ENCODE data around the gene ARL8B.
A peak's percentile ranks its signal among the peaks of the same experiment; 100 is the strongest.
"Not testable (repeated sequence)": the region's sequence is repeated elsewhere in the genome, so short reads cannot be mapped to it uniquely, and the experiment has no call there.

Gene ARL8B

DNA sequence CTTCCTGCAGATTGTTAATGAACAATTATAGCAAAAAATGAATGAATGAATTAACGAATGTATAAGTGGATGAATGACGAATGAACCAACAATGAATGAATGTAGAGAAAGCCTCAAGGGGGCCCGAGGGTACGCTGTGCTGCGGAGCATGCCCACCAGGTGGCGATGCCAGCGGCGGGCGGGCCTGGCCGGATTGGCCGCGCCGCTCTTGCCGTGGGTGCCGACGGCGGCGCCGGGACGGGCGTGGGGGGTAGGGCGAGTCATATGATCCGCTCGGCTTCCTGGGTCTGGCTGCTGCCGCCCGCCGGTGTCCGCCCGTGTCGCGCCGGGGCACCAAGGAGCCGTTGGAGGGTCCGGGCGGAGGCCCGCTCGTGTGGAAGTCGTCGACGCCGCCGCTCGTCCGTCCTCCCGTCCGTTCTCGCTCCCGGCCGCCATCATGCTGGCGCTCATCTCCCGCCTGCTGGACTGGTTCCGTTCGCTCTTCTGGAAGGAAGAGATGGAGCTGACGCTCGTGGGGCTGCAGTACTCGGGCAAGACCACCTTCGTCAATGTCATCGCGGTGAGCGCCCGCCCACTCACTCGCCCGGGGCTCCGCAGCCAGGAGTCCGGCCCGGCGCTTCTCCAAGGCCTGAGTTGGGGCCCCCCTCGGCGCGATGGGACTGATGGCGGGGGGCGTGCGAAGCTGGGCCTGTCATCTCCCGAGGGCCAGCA, at the start of gene ARL8B:
Gene ARL8B (plus strand): TSS at position 263 of the 711 bp plus-strand sequence. CDS start 174 bp downstream, at position 437.
- no peaks in the 10 kb centered on the region for H3K9me3 ChIP-seq (ENCODE audit: control insufficient read depth in 1 of 2, low read length in 2 of 2)
- H3K4me3 ChIP-seq (ENCODE audit: low read depth in 1 of 2, low read length in 2 of 2): peak within 1 kb of the TSS; percentile 85 to 90
- no peaks in the 10 kb centered on the region for H3K36me3 ChIP-seq (ENCODE audit: control insufficient read depth in 1 of 2, insufficient read depth in 2 of 2, low read length in 2 of 2)
- H3K9ac ChIP-seq (ENCODE audit: low read depth in 1 of 2, low read length in 2 of 2): peak within 1 kb of the TSS; percentile 92 to 94
- H3K27ac ChIP-seq (ENCODE audit: low read depth, low read length): peak within 1 kb of the TSS; percentile 90
- peaks cover 20 to 24% of the 10 kb centered on the region in 2 donors for H3K4me1 ChIP-seq (ENCODE audit: control insufficient read depth in 1 of 2, insufficient read depth in 2 of 2, low read length in 2 of 2)
- no peaks in the 10 kb centered on the region for H3K27me3 ChIP-seq (ENCODE audit: control insufficient read depth in 1 of 2, insufficient read depth in 2 of 2, low read length in 2 of 2)

DNA sequence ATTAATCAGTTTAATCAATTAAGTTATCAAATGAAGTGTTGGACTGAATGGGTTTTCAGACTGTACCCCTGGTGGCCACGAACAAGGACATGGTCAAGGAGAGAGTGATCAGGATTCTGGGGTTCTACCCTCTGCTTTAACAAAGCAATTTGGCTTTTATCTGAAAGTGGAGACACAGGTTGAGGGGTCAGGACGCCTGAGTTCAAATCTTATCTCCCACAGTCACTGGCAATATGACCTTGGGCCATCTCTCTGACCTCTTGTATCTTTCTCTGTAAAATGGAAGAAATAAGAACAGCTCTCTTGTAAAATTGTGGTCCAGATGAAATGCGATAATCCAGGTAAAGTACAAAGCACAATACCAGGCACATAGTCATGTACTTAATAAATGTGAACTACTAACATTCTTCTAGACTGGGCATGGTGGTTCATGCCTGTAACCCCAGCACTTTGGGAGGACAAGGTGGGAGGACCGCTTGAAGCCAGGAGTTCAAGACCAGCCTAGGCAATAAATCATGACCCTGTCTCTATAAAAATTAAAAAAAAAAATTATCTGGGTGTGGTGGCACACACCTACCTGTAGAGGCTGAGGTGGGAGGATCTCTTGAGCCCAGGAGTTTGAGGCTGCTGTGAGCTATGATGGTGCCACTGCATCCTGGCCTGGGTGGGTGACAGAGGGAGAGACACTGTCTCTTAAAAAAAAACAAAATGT, 48.6 kb upstream of the ARL8B start:
- Histone ChIP-seq H3K27ac (ENCODE audit: low read depth, low read length) (no peak overlapping the region), H3K27me3 (ENCODE audit: control insufficient read depth in 1 of 2, insufficient read depth in 2 of 2, low read length in 2 of 2) (no peaks in the 10 kb centered on the region), H3K4me1 (ENCODE audit: control insufficient read depth in 1 of 2, insufficient read depth in 2 of 2, low read length in 2 of 2) (no peaks in the 10 kb centered on the region), H3K9me3 (ENCODE audit: control insufficient read depth in 1 of 2, low read length in 2 of 2) (no peaks in the 10 kb centered on the region), H3K36me3 (ENCODE audit: control insufficient read depth in 1 of 2, insufficient read depth in 2 of 2, low read length in 2 of 2) (no peaks in the 10 kb centered on the region), H3K9ac (ENCODE audit: low read depth in 1 of 2, low read length in 2 of 2) (no peak overlapping the region), H3K4me3 (ENCODE audit: low read depth in 1 of 2, low read length in 2 of 2) (no peak overlapping the region)

GRCh38 chr3:5078151-5078550, 43.9 kb upstream of the ARL8B start:
- Histone ChIP-seq H3K9me3 (ENCODE audit: control insufficient read depth in 1 of 2, low read length in 2 of 2) (no peaks in the 10 kb centered on the region), H3K27me3 (ENCODE audit: control insufficient read depth in 1 of 2, insufficient read depth in 2 of 2, low read length in 2 of 2) (no peaks in the 10 kb centered on the region), H3K4me1 (ENCODE audit: control insufficient read depth in 1 of 2, insufficient read depth in 2 of 2, low read length in 2 of 2) (no peaks in the 10 kb centered on the region), H3K4me3 (ENCODE audit: low read depth in 1 of 2, low read length in 2 of 2) (no peak overlapping the region), H3K27ac (ENCODE audit: low read depth, low read length) (no peak overlapping the region), H3K9ac (ENCODE audit: low read depth in 1 of 2, low read length in 2 of 2) (no peak overlapping the region), H3K36me3 (ENCODE audit: control insufficient read depth in 1 of 2, insufficient read depth in 2 of 2, low read length in 2 of 2) (no peaks in the 10 kb centered on the region)

- no peak overlapping the region for H3K27ac ChIP-seq (ENCODE audit: low read depth, low read length)
- no peak overlapping the region for H3K4me3 ChIP-seq (ENCODE audit: low read depth in 1 of 2, low read length in 2 of 2)
- no peaks in the 10 kb centered on the region for H3K4me1 ChIP-seq (ENCODE audit: control insufficient read depth in 1 of 2, insufficient read depth in 2 of 2, low read length in 2 of 2)
- H3K27me3 ChIP-seq (ENCODE audit: control insufficient read depth in 1 of 2, insufficient read depth in 2 of 2, low read length in 2 of 2): no peaks in the 10 kb centered on the region
- H3K36me3 ChIP-seq (ENCODE audit: control insufficient read depth in 1 of 2, insufficient read depth in 2 of 2, low read length in 2 of 2): no peaks in the 10 kb centered on the region
- no peak overlapping the region for H3K9ac ChIP-seq (ENCODE audit: low read depth in 1 of 2, low read length in 2 of 2)
- H3K9me3 ChIP-seq (ENCODE audit: control insufficient read depth in 1 of 2, low read length in 2 of 2): no peaks in the 10 kb centered on the region
These were observed 42.3 kb upstream of the ARL8B start for GRCh38 chr3:5079761-5080160.

- H3K9me3 ChIP-seq (ENCODE audit: control insufficient read depth in 1 of 2, low read length in 2 of 2): no peaks in the 10 kb centered on the region
- no peaks in the 10 kb centered on the region for H3K4me1 ChIP-seq (ENCODE audit: control insufficient read depth in 1 of 2, insufficient read depth in 2 of 2, low read length in 2 of 2)
- no peaks in the 10 kb centered on the region for H3K27me3 ChIP-seq (ENCODE audit: control insufficient read depth in 1 of 2, insufficient read depth in 2 of 2, low read length in 2 of 2)
- no peak overlapping the region for H3K9ac ChIP-seq (ENCODE audit: low read depth in 1 of 2, low read length in 2 of 2)
- no peak overlapping the region for H3K4me3 ChIP-seq (ENCODE audit: low read depth in 1 of 2, low read length in 2 of 2)
- no peaks in the 10 kb centered on the region for H3K36me3 ChIP-seq (ENCODE audit: control insufficient read depth in 1 of 2, insufficient read depth in 2 of 2, low read length in 2 of 2)
- no peak overlapping the region for H3K27ac ChIP-seq (ENCODE audit: low read depth, low read length)
These were observed 41.1 kb upstream of the ARL8B start for GRCh38 chr3:5080779-5081550.

- not testable (repeated sequence) for H3K9me3 ChIP-seq (ENCODE audit: control insufficient read depth in 1 of 2, low read length in 2 of 2); H3K27ac ChIP-seq (ENCODE audit: low read depth, low read length); H3K9ac ChIP-seq (ENCODE audit: low read depth in 1 of 2, low read length in 2 of 2); H3K27me3 ChIP-seq (ENCODE audit: control insufficient read depth in 1 of 2, insufficient read depth in 2 of 2, low read length in 2 of 2); H3K36me3 ChIP-seq (ENCODE audit: control insufficient read depth in 1 of 2, insufficient read depth in 2 of 2, low read length in 2 of 2); H3K4me1 ChIP-seq (ENCODE audit: control insufficient read depth in 1 of 2, insufficient read depth in 2 of 2, low read length in 2 of 2); H3K4me3 ChIP-seq (ENCODE audit: low read depth in 1 of 2, low read length in 2 of 2)
These were observed 39.9 kb upstream of the ARL8B start for GRCh38 chr3:5081973-5082788.

- no peaks in the 10 kb centered on the region for H3K9me3 ChIP-seq (ENCODE audit: control insufficient read depth in 1 of 2, low read length in 2 of 2)
- H3K4me3 ChIP-seq (ENCODE audit: low read depth in 1 of 2, low read length in 2 of 2): no peak overlapping the region
- no peaks in the 10 kb centered on the region for H3K27me3 ChIP-seq (ENCODE audit: control insufficient read depth in 1 of 2, insufficient read depth in 2 of 2, low read length in 2 of 2)
These were observed 39.3 kb upstream of the ARL8B start for GRCh38 chr3:5082789-5083115.

GRCh38 chr3:5084224-5084623, 37.9 kb upstream of the ARL8B start:
- Histone ChIP-seq H3K36me3 (ENCODE audit: control insufficient read depth in 1 of 2, insufficient read depth in 2 of 2, low read length in 2 of 2) (no peaks in the 10 kb centered on the region), H3K4me1 (ENCODE audit: control insufficient read depth in 1 of 2, insufficient read depth in 2 of 2, low read length in 2 of 2) (no peaks in the 10 kb centered on the region), H3K9ac (ENCODE audit: low read depth in 1 of 2, low read length in 2 of 2) (no peak overlapping the region), H3K27ac (ENCODE audit: low read depth, low read length) (no peak overlapping the region), H3K27me3 (ENCODE audit: control insufficient read depth in 1 of 2, insufficient read depth in 2 of 2, low read length in 2 of 2) (no peaks in the 10 kb centered on the region), H3K4me3 (ENCODE audit: low read depth in 1 of 2, low read length in 2 of 2) (no peak overlapping the region), H3K9me3 (ENCODE audit: control insufficient read depth in 1 of 2, low read length in 2 of 2) (no peaks in the 10 kb centered on the region)

More at GRCh38 chr3:5082789-5083115, 39.3 kb upstream of the ARL8B start:
- no peaks in the 10 kb centered on the region for H3K4me1 ChIP-seq (ENCODE audit: control insufficient read depth in 1 of 2, insufficient read depth in 2 of 2, low read length in 2 of 2)
- H3K9ac ChIP-seq (ENCODE audit: low read depth in 1 of 2, low read length in 2 of 2): no peak overlapping the region
- no peaks in the 10 kb centered on the region for H3K36me3 ChIP-seq (ENCODE audit: control insufficient read depth in 1 of 2, insufficient read depth in 2 of 2, low read length in 2 of 2)
- no peak overlapping the region for H3K27ac ChIP-seq (ENCODE audit: low read depth, low read length)

DNA sequence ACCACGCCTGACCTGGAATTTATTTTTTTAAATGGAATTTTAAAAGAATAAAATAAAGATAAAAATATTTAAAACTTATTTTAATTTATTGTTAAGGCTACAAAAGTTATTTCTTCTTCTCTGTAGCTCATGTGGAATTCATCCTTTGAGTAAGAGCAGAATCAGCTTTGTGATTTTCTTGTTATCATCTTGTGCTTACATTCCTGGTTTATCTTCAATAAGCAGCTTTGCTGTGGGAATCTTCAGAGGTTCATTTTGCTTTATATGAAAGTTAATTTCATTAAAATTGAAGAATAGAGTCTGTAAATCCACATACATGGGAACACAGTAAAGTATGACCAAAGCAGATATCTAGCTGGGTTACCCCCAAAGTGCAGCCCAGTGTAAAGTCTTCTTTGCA, 35.4 kb upstream of the ARL8B start:
- no peak overlapping the region for H3K4me3 ChIP-seq (ENCODE audit: low read depth in 1 of 2, low read length in 2 of 2)
- no peak overlapping the region for H3K9ac ChIP-seq (ENCODE audit: low read depth in 1 of 2, low read length in 2 of 2)
- no peaks in the 10 kb centered on the region for H3K27me3 ChIP-seq (ENCODE audit: control insufficient read depth in 1 of 2, insufficient read depth in 2 of 2, low read length in 2 of 2)
- H3K9me3 ChIP-seq (ENCODE audit: control insufficient read depth in 1 of 2, low read length in 2 of 2): no peaks in the 10 kb centered on the region
- H3K4me1 ChIP-seq (ENCODE audit: control insufficient read depth in 1 of 2, insufficient read depth in 2 of 2, low read length in 2 of 2): no peaks in the 10 kb centered on the region
- no peaks in the 10 kb centered on the region for H3K36me3 ChIP-seq (ENCODE audit: control insufficient read depth in 1 of 2, insufficient read depth in 2 of 2, low read length in 2 of 2)
- H3K27ac ChIP-seq (ENCODE audit: low read depth, low read length): no peak overlapping the region
